OCI-LY3 (cell line): Measurements from ENCODE around the gene NQO2.

Experiments
- H2AFZ ChIP-seq: fragments of 200-600, 300-600 bp; shearing (Covaris generic); 2 replicates; pipeline ENCODE4 v1.6.0; 2014; ENCODE audit warnings: antibody characterized with exemption, low read depth, low read length
- H3K27ac ChIP-seq: fragments of 200-600, 300-600 bp; sonication (generic); 2 replicates; pipeline ENCODE4 v1.5.1; 2014; ENCODE audit warnings: mild to moderate bottlenecking, low read length, moderate library complexity, mixed read lengths
- H3K27me3 ChIP-seq: fragments of 200-600, 300-600 bp; sonication (generic); 2 replicates; pipeline ENCODE4 v1.6.1; 2014; ENCODE audit warnings: low read depth, low read length, mixed read lengths
- H3K36me3 ChIP-seq: fragments of 200-600, 300-600 bp; sonication (generic); replicated peaks from 2 replicates; pipeline ENCODE3; 2014; ENCODE audit warnings: low read depth, low read length, mixed read lengths
- H3K4me1 ChIP-seq: fragments of 300-600, 200-600 bp; sonication (generic); 2 replicates; pipeline ENCODE4 v1.6.1; 2014; ENCODE audit warnings: low read length, mixed read lengths
- H3K4me2 ChIP-seq: fragments of 200-600, 300-600 bp; sonication (generic); 2 replicates; pipeline ENCODE4 v1.6.1; 2014; ENCODE audit warnings: low read length, mixed read lengths
- H3K4me3 ChIP-seq: fragments of 300-600, 200-600 bp; sonication (generic); 2 replicates; pipeline ENCODE4 v1.5.1; 2014; ENCODE audit warnings: antibody characterized with exemption, mild to moderate bottlenecking, low read length, moderate library complexity
- H3K79me2 ChIP-seq: fragments of 300-600, 200-600 bp; shearing (Covaris generic); 2 replicates; pipeline ENCODE4 v1.6.1; 2014; ENCODE audit warnings: mild to moderate bottlenecking, low read length, mixed read lengths
- H3K9ac ChIP-seq: fragments of 300-600, 200-600 bp; shearing (Covaris generic); 2 replicates; pipeline ENCODE4 v1.6.0; 2014; ENCODE audit warnings: mild to moderate bottlenecking, low read length, moderate library complexity
- H3K9me3 ChIP-seq: fragments of 200-600, 300-600 bp; shearing (Covaris generic); 2 replicates; pipeline ENCODE4 v1.6.1; 2014; ENCODE audit warnings: low read length, mixed read lengths; ENCODE audit not compliant: insufficient read depth
- H4K20me1 ChIP-seq: fragments of 200-600, 300-600 bp; sonication (generic); 2 replicates; pipeline ENCODE4 v1.6.1; 2016; ENCODE audit warnings: low read length, mixed read lengths; ENCODE audit not compliant: insufficient read depth
- CTCF ChIP-seq: fragments of 200-600, 300-600 bp; sonication (generic); IDR thresholded peaks from 2 replicates; pipeline ENCODE4 v1.5.1; 2014; ENCODE audit warnings: antibody characterized with exemption, low read length, low read depth
- EZH2phosphoT487 ChIP-seq: fragments of 200-600 bp; shearing (Covaris generic); IDR thresholded peaks from 2 replicates; pipeline ENCODE4 v1.6.1; 2018; ENCODE audit warnings: antibody characterized with exemption, mixed run types, low read depth

The NQO2 gene

DNA sequence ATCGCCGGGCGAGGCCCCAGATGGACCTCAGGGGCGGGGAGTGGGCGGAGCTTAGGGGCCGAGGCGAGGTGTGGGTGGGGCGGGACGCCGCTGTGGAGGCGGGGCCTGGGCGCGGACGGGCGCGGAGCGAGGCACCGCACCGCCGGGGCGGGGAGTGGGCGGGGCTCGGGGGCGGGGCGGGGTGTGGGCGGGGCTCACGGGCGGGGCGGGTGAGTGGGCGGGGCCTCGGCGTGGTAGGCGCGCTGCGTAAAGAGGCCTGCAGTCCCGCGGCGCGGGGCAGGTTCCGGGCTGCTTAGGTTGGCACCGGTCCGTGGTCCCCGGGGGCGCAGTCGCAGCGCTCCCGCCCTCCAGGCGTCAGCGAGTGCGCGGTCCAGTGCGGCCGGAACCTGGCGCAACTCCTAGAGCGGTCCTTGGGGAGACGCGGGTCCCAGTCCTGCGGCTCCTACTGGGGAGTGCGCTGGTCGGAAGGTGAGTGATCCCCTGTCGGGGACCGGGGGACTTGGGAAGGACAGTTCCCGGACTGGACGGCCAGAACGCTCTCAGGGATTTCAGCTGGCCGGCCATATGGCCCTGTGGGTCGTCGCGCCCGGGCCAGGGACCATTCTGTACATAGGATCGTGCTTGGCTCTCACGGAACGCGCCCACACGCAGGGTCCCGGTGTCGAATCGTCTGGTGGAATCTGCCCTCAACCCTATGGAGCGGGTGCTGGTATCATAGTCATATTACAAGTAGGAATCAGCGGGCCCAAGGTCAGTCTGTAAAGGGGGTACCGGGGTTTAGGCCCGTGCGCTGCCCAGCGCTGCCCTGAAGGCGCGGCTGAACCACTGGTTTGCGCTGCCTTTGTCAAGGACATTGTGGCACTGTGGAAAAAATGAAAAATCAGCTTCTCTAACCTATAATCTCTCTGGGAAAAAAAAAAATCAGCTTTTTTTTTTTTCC is at the start of gene NQO2:
NQO2 (plus strand) TSS at position 277 of the 940 bp plus-strand sequence. CDS start 6,659 bp downstream, outside the sequence.
- TF ChIP-seq CTCF (no peak), EZH2phosphoT487 (no peak)
- Histone ChIP-seq H3K4me3 (peak within 1 kb of the TSS; percentile 98), H3K4me1 (no peaks in the 10 kb centered on the region; the same call in 1 of the 2 replicates), H3K36me3 (no peaks in the 10 kb centered on the region), H2AFZ (peak within 1 kb of the TSS; percentile 70; the same call in 1 of the 2 replicates), H3K9me3 (no peaks in the 10 kb centered on the region), H3K27me3 (0 out of 2 replicates have a peak, but pooled peaks cover 5% of the 10 kb centered on the region), H4K20me1 (no peaks in the 10 kb centered on the region), H3K27ac (no peak within 1 kb of the TSS), H3K79me2 (no peaks in the 10 kb centered on the region), H3K9ac (peak within 1 kb of the TSS; percentile 78), H3K4me2 (peak within 1 kb of the TSS; percentile 94)

- no peak overlapping the region for H2AFZ ChIP-seq
- H4K20me1 ChIP-seq, result no peaks in the 10 kb centered on the region
- H3K4me2 ChIP-seq, result no peak overlapping the region
- H3K79me2 ChIP-seq, result no peaks in the 10 kb centered on the region
- H3K27me3 ChIP-seq, result no peaks in the 10 kb centered on the region
- H3K36me3 ChIP-seq, result no peaks in the 10 kb centered on the region
- no peak overlapping the region for H3K9ac ChIP-seq
- no peaks in the 10 kb centered on the region for H3K9me3 ChIP-seq
- no peak overlapping the region for H3K27ac ChIP-seq
- peaks cover 31% of the 10 kb centered on the region for H3K4me1 ChIP-seq
- H3K4me3 ChIP-seq, result no peak overlapping the region
- TF ChIP-seq CTCF (no peak), EZH2phosphoT487 (no peak)
These were observed 49.0 kb upstream of the NQO2 start for GRCh38 chr6:2950713-2951112.

GRCh38 chr6:2951728-2952127 is 48.0 kb upstream of the NQO2 start:
- no peak overlapping the region for H3K27ac ChIP-seq
- TF ChIP-seq CTCF, result no peak
- TF ChIP-seq EZH2phosphoT487, result no peak
- H3K4me2 ChIP-seq, result peak overlapping the region; percentile 75

DNA sequence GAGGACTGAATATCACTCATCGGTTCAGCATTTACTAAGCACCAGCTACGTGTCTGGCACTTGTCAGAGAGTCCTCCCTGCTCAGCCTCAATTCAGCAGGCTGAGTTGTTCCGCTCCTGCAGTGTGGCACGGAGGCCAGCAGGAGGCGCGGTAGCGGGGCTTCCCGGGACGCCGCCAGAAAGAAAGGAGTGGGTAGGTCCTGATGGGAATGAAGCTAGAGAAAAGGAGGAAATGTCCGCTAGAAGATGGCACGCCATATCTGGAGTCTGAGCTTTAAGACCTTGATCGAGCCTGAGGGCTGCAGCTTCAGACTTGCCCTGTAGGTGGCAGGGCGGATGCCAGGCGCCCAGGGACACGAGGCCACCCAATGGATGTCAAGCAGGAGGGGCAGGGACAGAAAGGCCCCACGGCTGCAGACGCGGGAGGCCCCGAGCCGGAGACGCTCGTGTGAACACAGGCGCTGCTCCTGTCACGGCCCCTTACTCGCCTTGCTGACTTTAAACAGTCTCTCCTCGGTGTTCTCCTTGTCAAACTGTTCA is 47.1 kb upstream of the NQO2 start:
- no peaks in the 10 kb centered on the region for H3K9me3 ChIP-seq
- peak overlapping the region; percentile 75 for H3K4me2 ChIP-seq
- H3K27ac ChIP-seq, result no peak overlapping the region
- no peaks in the 10 kb centered on the region for H3K27me3 ChIP-seq
- H3K4me3 ChIP-seq, result peak overlapping the region; percentile 65
- H4K20me1 ChIP-seq, result no peaks in the 10 kb centered on the region
- H3K4me1 ChIP-seq, result peaks cover 18% of the 10 kb centered on the region
- H3K36me3 ChIP-seq, result no peaks in the 10 kb centered on the region
- H3K79me2 ChIP-seq, result no peaks in the 10 kb centered on the region
- peak overlapping the region; percentile 43 for H3K9ac ChIP-seq
- TF ChIP-seq CTCF (peak; percentile 100), EZH2phosphoT487 (no peak)
- H2AFZ ChIP-seq, result peak overlapping the region; percentile 27; the same call in 1 of the 2 replicates

More at GRCh38 chr6:2951728-2952127, 48.0 kb upstream of the NQO2 start:
- Histone ChIP-seq H4K20me1 (no peaks in the 10 kb centered on the region), H3K9ac (peak overlapping the region; percentile 43; the same call in 1 of the 2 replicates), H3K79me2 (no peaks in the 10 kb centered on the region), H3K36me3 (no peaks in the 10 kb centered on the region), H2AFZ (peak overlapping the region; percentile 43; the same call in 1 of the 2 replicates), H3K4me1 (peaks cover 25% of the 10 kb centered on the region), H3K4me3 (peak overlapping the region; percentile 65), H3K9me3 (no peaks in the 10 kb centered on the region), H3K27me3 (no peaks in the 10 kb centered on the region)
